Natural killer cell treated with Interleukin-12 subunit alpha and Interleukin-12 subunit beta and Interleukin-15 and Interleukin-18, amount 100 ng/mL, for 72 hours (primary cell): ENCODE results near the gene DNAI1. TPM values are rescaled to one million over a fixed set of nuclear protein-coding genes. Genes with fewer than 3 reads are reported as not detected.
A peak's percentile ranks its signal among the peaks of the same experiment; 100 is the strongest.

Experiments
- ATAC-seq, 2 donors: fragments of 150-1000 bp; cut with Tn5 transposase in 1 of 2; sonication (Bioruptor Pico), chemical (Tn5 transposase) in 1 of 2; 2 replicates each; pipeline ENCODE4 v1.10.0; 2021
- DNase-seq: peaks from one replicate; pipeline ENCODE4 v3.0.0; 2022; ENCODE audit warnings: low spot score
- H3K27ac Mint-ChIP-seq, 2 donors: 1 replicate in 1 of 2; 2 replicates in 1 of 2; pipeline ENCODE4 v1.8.0; 2022; ENCODE audit warnings: mixed read lengths in 2 of 2, mild to moderate bottlenecking in 1 of 2, moderate library complexity in 1 of 2
- H3K27me3 Mint-ChIP-seq, 2 donors: 1 replicate in 1 of 2; 2 replicates in 1 of 2; pipeline ENCODE4 v1.8.0; 2022; ENCODE audit warnings: mixed read lengths in 2 of 2
- H3K36me3 Mint-ChIP-seq: one replicate; pipeline ENCODE4 v1.8.0; 2022; ENCODE audit warnings: mixed read lengths
- H3K4me1 Mint-ChIP-seq, 2 donors: 1 replicate in 1 of 2; 2 replicates in 1 of 2; pipeline ENCODE4 v1.8.0; 2022; ENCODE audit warnings: low read depth in 2 of 2, mixed read lengths in 2 of 2, mild to moderate bottlenecking in 1 of 2
- H3K4me3 Mint-ChIP-seq: one replicate; pipeline ENCODE4 v1.8.0; 2022; ENCODE audit warnings: mixed read lengths
- H3K9me3 Mint-ChIP-seq: 2 replicates; pipeline ENCODE4 v1.8.0; 2022; ENCODE audit warnings: mixed read lengths
- total RNA-seq, 2 donors: library from RNA; stranded (reverse); gene quantifications; one replicate each; pipeline ENCODE4 v1.2.3, GENCODE V29; 2022

DNAI1 gene
- total RNA-seq, 2 donors from 2014 or later: not detected

DNA sequence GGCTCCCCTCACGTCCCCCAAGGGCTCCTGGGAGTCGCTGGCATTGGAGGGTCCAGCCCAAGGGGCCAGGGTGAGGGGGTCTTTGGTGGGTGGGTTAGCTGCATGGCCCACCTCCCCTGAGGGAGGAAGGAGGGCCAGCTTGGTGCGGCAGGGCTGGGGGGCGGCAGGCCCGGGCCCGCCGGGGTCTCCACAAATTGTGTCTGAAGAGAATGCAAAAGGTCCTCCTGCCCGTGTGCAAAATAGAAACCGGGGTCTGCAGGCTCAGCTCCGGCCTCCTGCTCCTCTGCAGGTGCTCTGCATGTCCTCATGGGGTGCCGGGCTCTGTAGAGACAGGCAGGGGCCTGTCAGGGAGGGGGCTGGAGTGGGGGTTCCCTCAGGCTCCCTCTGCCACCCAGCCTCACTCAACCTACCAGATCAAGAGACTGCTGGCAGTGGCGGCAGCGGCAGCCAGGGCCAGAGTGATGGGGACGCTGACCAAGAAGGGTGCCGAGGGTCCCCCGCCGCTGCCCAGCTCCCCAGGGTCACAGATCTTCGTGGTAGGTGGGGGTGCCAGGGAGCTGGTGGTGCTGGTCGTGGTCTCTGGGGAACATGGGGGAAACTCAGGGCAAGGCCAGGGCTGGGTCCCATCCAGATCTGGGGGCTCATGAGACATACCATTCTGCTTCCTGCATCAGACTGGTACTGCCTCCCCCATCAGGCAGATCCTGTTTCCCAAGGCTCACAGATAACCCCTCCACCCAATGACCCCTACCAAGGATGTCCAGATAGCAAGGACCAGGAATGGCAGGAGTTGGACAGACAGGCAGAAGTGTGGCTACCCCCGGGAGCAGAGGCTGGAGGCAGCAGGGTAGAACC is 93.4 kb downstream of the DNAI1 start:
- Mint-ChIP-seq H3K4me3 (no peak overlapping the region), H3K4me1 (no peaks in the 10 kb centered on the region), H3K36me3 (no peaks in the 10 kb centered on the region), H3K27me3 (peaks cover 8% of the 10 kb centered on the region in 2 donors), H3K27ac (no peak overlapping the region), H3K9me3 (no peaks in the 10 kb centered on the region)
- no peak for ATAC-seq
- DNase-seq: peak; percentile 59

DNA sequence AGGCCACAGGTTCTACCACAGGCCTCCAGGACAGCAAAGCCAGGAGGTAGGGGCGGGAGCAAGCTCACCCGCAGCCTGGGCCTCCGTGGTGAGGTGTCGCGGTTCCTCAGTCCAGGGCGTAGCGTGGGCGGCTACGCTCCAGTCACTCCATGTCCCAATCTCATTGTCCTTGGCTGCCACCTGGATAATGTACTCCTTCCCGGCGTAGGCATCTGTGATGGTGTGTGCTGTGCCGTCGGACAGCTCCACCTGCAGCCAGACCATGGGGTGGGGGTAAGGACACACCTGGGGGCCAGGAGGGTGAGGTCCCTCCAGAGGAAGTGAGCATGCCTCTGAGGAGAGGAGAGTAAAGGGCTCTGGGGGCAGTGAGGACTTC is 94.0 kb downstream of the DNAI1 start:
- Mint-ChIP-seq H3K27ac (no peak overlapping the region), H3K4me3 (no peak overlapping the region), H3K4me1 (no peaks in the 10 kb centered on the region), H3K27me3 (peaks cover 8 to 12% of the 10 kb centered on the region in 2 donors), H3K36me3 (no peaks in the 10 kb centered on the region), H3K9me3 (no peaks in the 10 kb centered on the region)
- DNase-seq (no peak), ATAC-seq (no peak)

DNA sequence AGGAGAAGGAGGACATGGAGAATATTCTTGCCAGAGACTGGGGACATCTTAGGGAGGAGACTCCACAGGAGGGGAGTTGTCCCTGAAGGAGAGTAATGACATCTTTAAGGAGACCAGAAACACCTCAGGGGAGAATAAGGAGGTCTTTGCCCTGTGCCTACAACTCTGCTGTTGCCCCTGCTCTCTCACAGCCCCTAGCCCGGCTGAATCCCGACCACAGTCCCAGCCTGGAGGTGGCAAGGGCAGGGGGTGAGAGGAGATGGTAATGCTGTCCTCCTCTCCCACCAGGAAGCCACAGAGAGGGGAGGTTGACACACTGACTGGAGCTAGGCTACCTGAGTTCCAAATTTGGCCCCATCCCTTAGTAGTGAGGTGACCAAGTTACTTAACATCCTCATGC is 94.4 kb downstream of the DNAI1 start:
- H3K27ac Mint-ChIP-seq: no peak overlapping the region
- H3K9me3 Mint-ChIP-seq: no peaks in the 10 kb centered on the region
- H3K4me1 Mint-ChIP-seq: no peaks in the 10 kb centered on the region
- no peak overlapping the region for H3K4me3 Mint-ChIP-seq
- H3K36me3 Mint-ChIP-seq: no peaks in the 10 kb centered on the region
- DNase-seq (no peak), ATAC-seq (no peak)
- peaks cover 6 to 14% of the 10 kb centered on the region in 2 donors for H3K27me3 Mint-ChIP-seq

DNA sequence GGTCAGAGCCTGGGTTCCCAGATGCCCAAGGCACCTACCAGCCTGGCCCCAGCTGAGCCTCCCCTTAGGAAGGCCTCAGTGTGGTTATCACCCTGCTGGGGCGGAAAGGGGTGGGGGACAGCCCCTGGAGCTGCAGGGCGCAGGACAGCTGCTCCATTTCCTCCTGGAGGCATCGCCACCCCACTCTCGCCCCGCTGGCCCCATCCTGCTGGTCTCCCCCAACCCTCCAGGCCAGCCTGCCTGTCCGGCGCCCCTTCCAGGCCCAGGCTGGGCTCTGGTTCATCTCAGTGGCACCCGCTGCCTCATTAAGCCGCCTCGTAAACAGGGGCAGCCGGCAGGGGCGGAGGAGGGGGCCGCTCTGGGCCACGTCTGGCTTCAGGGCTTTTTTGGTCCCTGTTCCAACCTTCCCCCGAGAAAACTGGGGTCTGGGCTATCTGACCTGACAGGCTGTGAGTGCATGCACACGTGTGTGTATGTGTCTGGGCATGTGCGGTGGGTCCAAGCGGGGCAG is 95.0 kb downstream of the DNAI1 start:
- peak; percentile 57 for DNase-seq
- H3K27me3 Mint-ChIP-seq: peaks cover under 1 to 9% of the 10 kb centered on the region in 2 donors
- no peaks in the 10 kb centered on the region for H3K36me3 Mint-ChIP-seq
- H3K9me3 Mint-ChIP-seq: no peaks in the 10 kb centered on the region
- ATAC-seq: no peak
- H3K27ac Mint-ChIP-seq: no peak overlapping the region
- H3K4me1 Mint-ChIP-seq: no peaks in the 10 kb centered on the region
- no peak overlapping the region for H3K4me3 Mint-ChIP-seq

DNA sequence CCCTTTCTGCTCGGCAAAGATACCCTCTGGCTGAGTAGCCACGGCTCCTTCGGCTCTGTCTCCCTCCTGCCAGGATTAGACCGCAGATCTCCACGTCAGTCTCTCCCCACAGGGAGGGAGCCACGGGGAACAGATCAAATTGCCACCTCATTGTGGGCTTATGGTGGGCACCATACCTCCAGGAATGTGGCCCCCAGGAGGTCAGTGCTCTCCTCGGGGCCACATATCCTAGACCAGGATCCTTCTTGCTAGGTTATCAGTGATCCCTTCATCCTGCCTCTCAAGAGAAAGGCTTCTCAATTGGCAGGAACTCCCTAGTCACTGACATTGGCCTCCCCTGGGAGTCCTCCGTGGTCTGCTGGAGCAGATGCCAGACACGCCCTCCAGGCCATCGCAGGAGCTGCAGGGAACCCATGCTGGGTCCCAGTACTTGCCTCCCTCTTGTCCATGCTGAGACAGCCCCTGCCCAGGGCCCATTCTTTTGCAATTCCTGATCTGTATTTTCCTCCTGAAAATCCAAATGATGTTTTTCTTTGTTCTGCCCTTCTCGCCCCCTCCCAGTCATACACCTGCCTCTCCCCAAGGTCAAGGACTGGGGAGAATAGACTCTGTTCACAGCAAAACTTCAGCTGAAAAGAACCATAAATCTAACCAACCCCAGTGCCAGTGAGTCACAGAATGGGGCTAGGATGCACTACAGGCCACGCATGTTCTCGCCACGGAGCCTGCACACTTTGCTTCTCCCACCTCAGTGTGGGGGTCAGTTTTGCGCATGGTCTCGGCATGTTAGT is 95.8 kb downstream of the DNAI1 start:
- no peak overlapping the region for H3K4me3 Mint-ChIP-seq
- no peaks in the 10 kb centered on the region for H3K36me3 Mint-ChIP-seq
- no peaks in the 10 kb centered on the region for H3K9me3 Mint-ChIP-seq
- no peak overlapping the region for H3K27ac Mint-ChIP-seq
- peak; percentile 42 for DNase-seq
- peaks cover 0 to 11% of the 10 kb centered on the region in 2 donors for H3K27me3 Mint-ChIP-seq
- H3K4me1 Mint-ChIP-seq: no peaks in the 10 kb centered on the region
- no peak for ATAC-seq

DNA sequence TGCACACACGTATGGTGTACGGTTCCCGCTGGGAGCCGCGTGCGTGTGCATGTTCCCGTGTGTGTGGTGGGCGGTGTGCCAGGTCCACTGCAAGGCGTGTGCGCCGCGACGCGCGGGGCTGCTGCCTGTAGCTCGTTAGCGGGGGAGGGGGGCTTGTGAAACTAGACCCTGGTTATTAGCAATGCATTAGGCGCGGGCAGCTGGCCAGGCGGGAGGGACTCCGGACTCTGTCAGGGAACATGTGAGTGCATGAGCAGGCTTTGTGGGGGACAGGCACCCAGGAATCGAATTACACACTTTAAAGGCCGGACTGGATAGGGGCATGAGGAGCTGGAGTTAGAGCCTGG is 96.4 kb downstream of the DNAI1 start:
- Mint-ChIP-seq H3K4me1 (no peaks in the 10 kb centered on the region), H3K27me3 (peaks cover 3 to 14% of the 10 kb centered on the region in 2 donors), H3K4me3 (no peak overlapping the region), H3K27ac (no peak overlapping the region), H3K9me3 (no peaks in the 10 kb centered on the region), H3K36me3 (no peaks in the 10 kb centered on the region)
- DNase-seq (peak; percentile 56), ATAC-seq (no peak)

DNA sequence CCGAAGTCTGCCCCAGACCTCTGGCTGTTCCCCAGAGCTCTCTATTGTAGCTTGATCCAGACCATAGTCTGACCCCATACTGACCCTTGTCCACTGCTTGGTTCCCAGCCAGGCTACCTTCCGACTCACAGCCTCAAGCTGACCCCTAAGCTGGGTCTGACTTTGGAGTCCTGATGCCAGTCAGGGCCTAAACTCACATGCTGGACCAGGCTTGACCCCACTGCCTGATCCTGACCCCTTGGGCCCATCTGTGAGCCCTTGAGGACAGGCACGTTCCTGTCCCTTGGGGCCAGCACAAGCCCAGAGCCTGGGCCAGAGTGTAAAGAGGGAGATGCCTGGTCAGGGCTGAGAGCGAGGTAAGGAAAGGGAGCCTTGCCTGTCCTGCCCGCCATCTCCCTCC is 96.9 kb downstream of the DNAI1 start:
- Mint-ChIP-seq H3K27me3 (peaks cover 8 to 17% of the 10 kb centered on the region in 2 donors), H3K27ac (no peak overlapping the region), H3K36me3 (no peaks in the 10 kb centered on the region), H3K4me3 (no peak overlapping the region), H3K9me3 (no peaks in the 10 kb centered on the region), H3K4me1 (peaks cover 0 to 3% of the 10 kb centered on the region in 2 donors)
- DNase-seq (peak; percentile 41), ATAC-seq (no peak)

DNA sequence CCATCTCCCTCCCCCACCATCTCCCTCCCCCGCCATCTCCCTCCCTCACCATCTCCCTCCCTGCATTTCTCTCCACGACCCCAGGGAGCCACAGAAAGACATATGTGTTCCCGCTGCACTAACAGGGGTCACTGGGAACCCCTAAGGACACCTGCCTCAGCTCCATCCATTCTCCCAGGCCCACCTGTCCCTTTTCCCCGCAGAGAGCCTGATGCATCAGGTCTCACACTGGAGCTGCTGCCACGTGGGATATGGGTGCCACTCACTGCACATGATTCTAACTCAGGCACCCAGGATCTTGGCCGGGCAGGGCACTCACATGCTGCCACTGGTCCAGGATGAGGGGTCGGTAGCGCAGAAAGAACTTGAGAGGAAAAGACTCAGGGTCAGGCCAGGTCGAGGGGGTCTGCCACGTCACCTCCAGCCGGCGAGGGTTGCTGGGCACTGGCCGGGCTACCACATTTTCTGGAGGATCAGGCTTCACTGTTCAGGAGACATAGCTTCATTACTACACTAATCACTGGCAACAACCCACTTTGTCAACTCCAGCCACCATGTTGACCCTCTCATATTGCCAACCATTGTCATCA is 97.4 kb downstream of the DNAI1 start:
- DNase-seq: peak; percentile 56
- H3K27ac Mint-ChIP-seq: no peak overlapping the region
- peaks cover 0 to 3% of the 10 kb centered on the region in 2 donors for H3K4me1 Mint-ChIP-seq
- H3K4me3 Mint-ChIP-seq: no peak overlapping the region
- H3K36me3 Mint-ChIP-seq: no peaks in the 10 kb centered on the region
- no peak for ATAC-seq
- peaks cover 8 to 17% of the 10 kb centered on the region in 2 donors for H3K27me3 Mint-ChIP-seq
- no peaks in the 10 kb centered on the region for H3K9me3 Mint-ChIP-seq

DNA sequence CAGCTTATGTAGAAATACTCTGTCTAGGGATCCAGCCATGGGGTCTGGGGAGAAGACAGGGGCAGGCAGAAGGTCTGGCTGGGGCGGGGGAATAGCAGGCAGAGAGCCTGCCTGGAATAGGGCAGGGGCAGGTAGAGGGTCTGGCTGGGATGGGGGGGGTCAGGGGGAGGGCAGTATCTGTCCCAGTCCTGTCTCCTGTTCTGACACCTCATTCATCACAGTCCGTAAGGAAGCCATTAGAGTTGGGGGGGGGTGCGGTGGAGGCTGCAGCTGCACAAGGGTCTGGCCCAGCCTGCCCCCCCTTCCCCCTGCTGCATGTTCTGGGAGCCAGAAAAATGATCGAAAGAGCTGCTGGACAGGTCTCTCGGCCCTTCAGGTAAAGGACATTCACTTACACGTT is 98.3 kb downstream of the DNAI1 start:
- Mint-ChIP-seq H3K27me3 (peaks cover 8 to 17% of the 10 kb centered on the region in 2 donors), H3K4me1 (peaks cover 0 to 3% of the 10 kb centered on the region in 2 donors), H3K4me3 (no peak overlapping the region), H3K36me3 (no peaks in the 10 kb centered on the region), H3K27ac (no peak overlapping the region), H3K9me3 (no peaks in the 10 kb centered on the region)
- DNase-seq (no peak), ATAC-seq (no peak)

DNA sequence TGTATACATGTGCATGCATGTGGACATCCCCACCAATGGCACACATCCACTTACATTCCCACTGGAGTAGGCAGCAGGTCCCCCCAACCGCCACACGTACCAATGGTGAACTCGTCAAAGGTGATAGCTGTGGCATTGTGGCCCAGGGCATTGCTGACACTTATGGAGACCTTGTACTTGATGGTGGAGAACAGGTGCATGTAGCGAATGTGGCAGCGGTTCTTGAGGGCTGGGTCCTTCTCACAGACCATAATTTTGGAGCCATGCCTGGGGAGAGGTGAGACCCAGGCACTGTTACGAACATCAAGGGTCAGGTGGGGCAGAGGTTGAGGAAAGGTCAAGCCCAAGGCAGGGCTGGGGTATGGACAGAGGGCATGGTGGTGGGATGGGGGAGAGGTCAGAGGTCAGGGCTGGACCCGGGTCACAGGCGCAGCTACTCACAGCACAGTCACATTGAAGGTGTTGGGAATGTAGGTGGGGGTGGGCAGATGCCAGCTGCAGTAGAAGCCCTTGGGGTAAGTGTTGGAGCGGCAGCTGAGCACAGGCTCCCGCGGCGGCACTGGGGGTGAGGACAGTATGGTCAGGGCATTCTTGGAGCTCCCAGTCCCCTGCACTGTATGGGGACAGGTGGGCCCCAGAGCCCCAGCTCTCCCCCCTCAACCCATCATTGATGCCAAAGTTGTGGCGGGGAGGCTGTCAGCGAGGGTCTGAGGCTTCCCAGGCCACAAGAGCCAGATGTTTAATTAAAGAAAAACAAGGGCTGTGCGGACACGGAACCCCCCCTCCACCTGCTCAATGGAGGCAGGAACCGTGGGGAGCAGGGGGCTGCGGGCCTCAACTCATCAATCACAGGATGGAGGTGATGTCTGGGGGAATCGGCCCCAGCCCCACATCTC is 99.1 kb downstream of the DNAI1 start:
- H3K27me3 Mint-ChIP-seq: peaks cover 8 to 17% of the 10 kb centered on the region in 2 donors
- DNase-seq: peak; percentile 49
- no peak for ATAC-seq

DNA sequence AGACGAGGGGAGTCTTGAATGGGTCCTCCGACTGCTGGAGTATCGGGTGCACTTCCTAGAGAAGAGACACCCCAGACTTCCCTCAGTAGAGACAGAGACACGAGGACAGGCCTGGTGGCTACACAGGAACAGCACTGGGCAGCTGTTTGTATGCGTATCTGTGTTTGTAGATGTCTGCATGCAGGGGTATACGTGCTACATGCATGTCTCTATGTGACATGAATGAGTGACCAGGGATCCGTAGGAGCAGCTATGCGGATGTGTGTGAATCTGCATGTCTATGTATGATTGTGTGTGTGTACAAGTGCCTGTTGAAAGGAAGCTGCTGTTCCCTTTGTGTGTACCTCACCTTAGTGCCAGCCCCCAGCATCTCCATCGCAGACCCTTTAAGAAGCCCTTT is 99.8 kb downstream of the DNAI1 start:
- Mint-ChIP-seq H3K4me1 (peaks cover 0 to 3% of the 10 kb centered on the region in 2 donors), H3K4me3 (no peak overlapping the region), H3K36me3 (no peaks in the 10 kb centered on the region), H3K9me3 (no peaks in the 10 kb centered on the region), H3K27ac (no peak overlapping the region), H3K27me3 (peaks cover 13 to 18% of the 10 kb centered on the region in 2 donors)
- DNase-seq (no peak), ATAC-seq (no peak)

More for the DNA sequence above, 99.1 kb downstream of the DNAI1 start:
- H3K27ac Mint-ChIP-seq: no peak overlapping the region
- no peak overlapping the region for H3K4me3 Mint-ChIP-seq
- H3K9me3 Mint-ChIP-seq: no peaks in the 10 kb centered on the region
- H3K4me1 Mint-ChIP-seq: peaks cover 0 to 3% of the 10 kb centered on the region in 2 donors
- no peaks in the 10 kb centered on the region for H3K36me3 Mint-ChIP-seq

DNA sequence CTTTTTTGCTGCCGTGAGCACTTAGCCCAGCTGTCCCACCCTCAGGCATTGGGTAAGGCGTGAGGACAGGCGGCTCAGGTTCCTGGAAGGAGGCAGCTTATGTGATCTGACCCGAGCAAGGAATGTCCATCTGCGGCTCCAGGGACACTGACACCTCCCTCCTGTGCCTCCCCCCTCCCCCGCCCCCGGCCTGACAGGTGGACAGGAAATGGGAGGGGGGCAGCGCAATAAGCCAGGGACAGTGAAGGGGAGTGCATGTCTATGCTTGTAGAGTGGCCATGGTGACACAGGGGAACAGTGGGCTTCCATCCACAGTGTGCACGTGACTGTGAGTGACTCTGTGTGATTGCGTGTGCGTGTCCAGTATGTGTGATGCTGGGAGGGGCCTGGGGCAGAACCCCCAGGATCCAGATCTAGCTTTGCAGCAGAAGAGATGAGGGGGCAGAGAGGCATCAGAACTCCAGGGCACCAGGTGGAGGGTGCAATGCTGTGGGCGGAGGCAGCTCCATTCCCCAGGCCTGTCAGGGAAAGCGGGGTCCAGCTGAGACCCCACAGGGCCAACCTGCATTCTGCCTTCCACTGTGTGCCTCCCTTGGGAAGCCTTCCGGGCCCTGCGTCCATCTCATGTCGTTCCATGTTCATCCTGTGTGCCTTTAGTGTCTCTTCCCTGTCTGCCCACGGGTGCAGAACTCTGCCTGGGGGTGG is 100.5 kb downstream of the DNAI1 start:
- DNase-seq: peak; percentile 51
- Mint-ChIP-seq H3K27me3 (peaks cover 20 to 25% of the 10 kb centered on the region in 2 donors), H3K4me1 (peaks cover 0 to 3% of the 10 kb centered on the region in 2 donors), H3K9me3 (no peaks in the 10 kb centered on the region), H3K4me3 (no peak overlapping the region), H3K36me3 (no peaks in the 10 kb centered on the region), H3K27ac (no peak overlapping the region)
- no peak for ATAC-seq
